ENCODE data around the gene ETHE1.

Gene ETHE1

GRCh38 chr19:43534816-43535761, 8.1 kb upstream of the ETHE1 start:
- 0 out of 2 replicates have a peak, but pooled peaks have one; percentile 13 for TF ChIP-seq CTCF (IDR thresholded peaks at IDR 0.05)

DNA sequence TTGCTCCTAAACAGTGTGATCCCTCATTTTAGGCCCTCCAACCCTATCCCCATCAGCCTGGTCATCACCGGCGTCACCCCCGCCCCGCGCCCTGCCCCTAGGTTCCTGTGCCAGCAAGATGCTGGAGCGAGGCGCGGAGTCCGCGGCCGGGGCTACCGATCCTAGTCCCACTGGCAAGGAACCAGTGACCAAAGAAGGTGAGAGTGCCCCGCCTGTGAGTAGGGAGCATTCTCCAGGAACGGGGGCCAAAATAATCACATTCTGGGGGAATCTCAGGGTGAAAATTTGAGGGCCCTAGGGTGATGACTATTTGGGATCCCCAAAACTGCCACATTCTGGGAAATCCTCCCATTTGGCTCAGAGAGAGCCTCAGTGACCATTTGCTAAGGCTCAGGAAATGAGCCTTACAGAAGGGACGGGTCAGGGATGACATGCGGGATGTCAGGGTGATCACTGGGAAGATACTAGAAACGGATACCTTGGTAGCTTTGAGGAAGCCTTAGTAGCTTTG, 7.4 kb upstream of the ETHE1 start:
- TF ChIP-seq CTCF (IDR thresholded peaks at IDR 0.05) = no peak

- no peak for TF ChIP-seq CTCF (IDR thresholded peaks at IDR 0.05)
Measured at GRCh38 chr19:43533546-43534304, 6.7 kb upstream of the ETHE1 start.

DNA sequence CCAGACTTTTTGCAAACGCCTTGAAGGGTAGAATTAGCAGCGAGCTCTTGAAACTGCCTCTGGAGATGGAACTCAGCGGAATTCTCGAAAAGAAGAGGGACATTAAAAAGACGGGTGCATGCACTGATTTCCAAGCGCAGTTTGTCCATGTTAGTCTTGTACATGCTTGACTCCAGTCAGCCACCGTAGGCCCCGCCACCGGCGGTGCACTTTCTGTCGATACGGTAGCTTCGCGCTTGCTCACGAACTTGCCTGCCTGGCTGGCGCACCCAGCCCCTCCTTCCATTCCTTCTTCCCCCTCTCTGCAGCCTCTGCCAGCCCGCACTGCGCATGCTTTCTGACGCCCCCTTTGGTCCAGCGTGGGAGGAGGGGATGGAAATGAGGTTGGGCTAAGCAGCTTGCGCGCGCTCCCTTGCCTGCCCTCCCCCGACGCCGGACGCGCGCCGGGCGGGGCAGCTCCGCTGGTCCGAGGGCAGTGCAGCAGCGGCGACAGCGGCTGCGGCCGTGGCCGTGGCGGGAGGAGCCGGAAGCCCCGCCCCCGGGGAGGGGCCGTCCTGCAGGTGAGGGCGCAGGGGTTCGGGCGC, 6.1 kb upstream of the ETHE1 start, which contains the start of gene ZNF575:
ZNF575 (plus strand) TSS at position 227 of the 584 bp plus-strand sequence. CDS start 1,235 bp downstream, outside the sequence.
- no peak for TF ChIP-seq CTCF (IDR thresholded peaks at IDR 0.05)

GRCh38 chr19:43532571-43532961, 5.6 kb upstream of the ETHE1 start:
- no peak for TF ChIP-seq CTCF (IDR thresholded peaks at IDR 0.05)

GRCh38 chr19:43527860-43528622, 1.0 kb upstream of the ETHE1 start:
- no peak for TF ChIP-seq CTCF (IDR thresholded peaks at IDR 0.05)
